NCI-H1436 (cell line): ENCODE results near the gene ABCA9.

Source experiments
- DNase-seq: peaks from one replicate; lab custom pipeline; 2025; lab: John Stamatoyannopoulos, UW

The ABCA9 gene

DNA sequence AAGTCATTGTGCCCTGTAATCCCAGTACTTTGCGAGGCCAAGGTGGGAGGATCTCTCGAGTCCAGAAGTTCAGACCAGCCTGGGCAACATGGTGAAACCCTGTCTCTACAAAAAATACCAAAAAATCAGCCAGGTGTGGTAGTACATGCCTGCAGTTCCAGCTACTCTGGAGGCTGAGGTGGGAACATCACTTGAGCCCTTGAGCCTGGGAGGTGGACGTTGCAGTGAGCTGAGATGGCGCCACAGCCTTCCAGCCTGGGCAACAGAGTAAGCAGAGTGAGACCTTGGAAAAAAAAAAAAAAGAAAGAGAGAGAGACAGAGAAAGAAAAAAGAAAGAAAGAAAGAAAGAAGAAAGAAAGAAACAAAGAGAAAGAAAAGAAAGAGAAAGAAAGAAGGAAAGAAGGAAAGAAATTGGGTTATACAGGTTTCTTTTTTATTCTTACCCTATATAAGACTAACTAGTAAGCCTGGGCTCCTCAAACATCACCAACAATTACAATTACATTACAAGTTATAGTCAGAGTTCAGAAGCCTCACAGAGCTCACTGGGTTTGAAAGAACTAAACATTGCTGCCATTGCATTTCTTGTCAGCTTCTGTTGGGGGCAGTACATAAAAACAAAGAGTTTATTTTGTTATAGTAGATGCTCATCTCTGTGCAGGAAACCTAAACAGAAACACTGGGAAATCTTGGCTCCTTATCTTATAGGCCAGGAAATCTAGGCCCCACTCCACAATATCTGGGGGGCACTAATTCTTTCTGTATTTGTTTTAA, 6.7 kb upstream of the ABCA9 start:
- no peak for DNase-seq

DNA sequence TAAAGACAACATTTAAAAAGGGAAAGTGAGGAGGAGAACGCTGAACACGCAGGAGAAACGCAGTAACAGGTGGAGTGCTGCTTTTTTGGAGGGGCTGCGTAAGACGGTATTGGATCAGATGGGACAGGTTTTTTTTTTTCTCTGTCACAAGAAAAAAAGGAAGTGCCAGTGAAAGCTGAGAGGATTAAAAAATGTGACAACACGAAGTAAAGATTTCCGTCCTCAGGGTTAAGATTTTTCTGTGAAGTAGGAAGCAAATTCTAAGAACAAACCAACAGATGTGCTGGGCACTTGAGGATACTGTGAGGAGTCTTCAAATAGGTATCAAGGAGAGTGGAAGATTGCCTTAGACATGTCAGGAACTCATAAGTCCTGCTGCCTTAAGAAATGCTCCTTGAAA, 5.8 kb upstream of the ABCA9 start:
- DNase-seq = no peak

DNA sequence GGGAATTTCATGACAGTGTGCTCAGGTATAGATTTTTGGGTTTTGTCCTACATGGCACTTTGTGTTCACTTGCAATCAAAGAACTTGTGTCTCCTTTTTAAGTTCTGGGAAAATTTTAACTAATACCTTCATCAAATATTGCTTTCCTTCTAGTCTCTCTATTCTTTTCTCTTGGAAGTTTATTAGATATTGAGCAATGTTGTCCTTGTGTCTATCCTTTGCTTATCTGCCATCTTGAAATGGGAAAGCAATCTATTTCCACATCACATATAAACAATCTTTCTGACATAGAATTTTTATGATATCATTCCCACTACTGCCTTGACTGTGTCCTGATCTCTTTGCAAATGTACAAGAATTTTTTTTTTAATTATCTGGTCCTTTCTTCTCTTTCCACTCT, 4.4 kb upstream of the ABCA9 start:
- no peak for DNase-seq

DNA sequence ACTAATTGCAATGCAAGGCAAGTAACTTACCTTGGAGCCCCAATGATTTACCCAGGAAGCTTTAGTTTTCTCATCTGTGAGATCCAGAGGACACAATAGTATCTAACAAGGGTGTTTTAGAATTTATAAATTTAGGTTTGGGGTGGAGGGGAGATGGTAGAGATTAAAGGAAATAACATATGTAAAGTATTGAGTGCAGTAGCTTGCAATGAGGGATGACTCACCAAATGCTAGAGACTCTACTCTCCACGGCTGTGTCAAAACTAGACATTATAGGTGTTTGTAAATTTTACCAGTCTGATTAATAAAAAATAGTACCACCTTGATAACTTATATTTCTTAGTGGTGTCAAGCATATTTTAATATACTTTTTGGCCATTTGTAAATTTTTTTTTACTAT, 3.7 kb upstream of the ABCA9 start:
- no peak for DNase-seq

DNA sequence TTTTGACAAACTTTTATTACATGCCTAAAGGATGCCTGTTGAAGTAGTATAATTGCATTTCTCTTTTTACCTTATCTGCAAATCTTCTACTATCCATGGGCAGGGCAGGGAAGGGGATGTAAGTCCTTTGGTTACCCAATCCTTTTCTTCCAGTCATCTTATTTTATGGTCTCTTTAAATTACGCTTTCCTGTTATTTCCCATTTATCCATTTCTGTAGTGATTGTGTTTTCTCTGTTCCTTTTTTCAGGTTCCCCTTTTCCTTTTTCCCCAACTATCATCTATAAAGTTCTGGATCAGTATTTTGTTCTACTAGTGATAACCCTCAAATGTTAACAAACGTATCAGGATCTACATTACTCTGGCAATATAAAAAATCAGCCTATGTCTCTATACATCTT, 3.3 kb upstream of the ABCA9 start:
- no peak for DNase-seq

DNA sequence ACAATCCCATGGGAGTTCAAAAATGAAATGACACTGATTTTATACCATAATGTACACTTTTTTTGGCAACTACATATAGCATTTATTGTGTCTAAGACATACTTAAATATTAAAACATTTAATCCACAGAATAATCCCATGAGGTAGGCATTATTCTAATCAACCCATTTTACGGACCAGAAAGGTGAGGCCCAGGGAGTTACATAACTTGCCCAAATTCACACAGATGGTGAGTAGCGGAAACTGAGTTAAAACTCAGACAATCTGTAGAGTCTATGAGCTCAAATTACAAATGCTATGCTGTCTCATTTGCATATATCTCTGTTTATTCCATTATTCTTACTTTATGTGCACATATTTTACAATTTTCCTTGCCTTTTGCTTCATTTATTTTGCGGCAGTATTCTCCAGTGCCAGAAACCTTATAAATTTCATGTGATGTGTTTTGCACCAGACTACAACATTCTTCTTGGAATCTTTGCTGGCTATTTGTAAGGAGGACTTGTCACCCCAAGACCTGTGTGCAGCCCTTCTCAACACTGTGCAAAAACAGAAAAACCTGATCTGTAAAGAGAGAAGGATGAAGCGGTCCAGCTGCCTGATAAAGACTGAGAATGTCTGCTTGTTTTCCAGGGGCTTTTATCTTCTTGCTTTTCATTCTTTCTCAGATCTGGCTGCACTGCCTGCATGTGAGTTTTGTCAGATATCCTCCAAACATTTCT, 2.3 kb upstream of the ABCA9 start:
- no peak for DNase-seq

DNA sequence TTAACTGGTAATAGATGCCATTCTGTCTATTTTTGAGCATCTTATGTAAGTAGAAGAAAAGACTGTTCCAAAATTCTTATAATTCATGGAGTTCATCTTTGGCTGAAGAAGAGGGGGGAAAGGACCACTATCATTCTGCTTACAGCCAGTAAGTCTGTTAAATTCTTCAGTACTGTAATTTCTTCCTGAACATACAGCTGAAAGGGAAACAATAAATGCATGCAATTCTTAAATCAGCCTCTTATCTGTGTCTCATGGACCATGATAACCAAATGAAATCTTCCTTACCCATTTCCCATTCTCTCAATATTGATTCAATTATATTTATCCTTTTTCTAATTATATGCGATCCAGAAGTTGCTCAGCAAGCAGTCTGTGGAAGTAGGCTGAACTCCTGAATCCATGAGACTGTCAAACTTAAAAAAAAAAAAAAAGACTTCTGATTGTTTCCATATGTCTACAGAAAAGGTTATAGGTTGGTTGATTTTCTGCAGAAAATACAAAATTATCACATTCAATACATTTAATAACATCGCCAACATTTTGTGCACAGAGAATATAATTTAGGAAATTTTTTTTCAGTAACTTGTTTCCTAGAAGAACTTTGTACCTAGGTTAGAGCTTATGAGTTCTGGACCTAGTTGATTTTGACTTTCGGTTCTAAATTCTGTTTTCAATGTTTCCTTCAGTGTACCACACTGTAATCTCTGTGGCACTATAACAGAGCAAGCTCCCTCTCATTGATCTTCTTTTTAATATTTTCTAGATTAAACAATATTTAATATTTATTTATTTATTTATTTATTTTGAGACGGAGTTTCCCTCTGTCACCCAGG, 1.2 kb upstream of the ABCA9 start:
- DNase-seq = no peak

DNA sequence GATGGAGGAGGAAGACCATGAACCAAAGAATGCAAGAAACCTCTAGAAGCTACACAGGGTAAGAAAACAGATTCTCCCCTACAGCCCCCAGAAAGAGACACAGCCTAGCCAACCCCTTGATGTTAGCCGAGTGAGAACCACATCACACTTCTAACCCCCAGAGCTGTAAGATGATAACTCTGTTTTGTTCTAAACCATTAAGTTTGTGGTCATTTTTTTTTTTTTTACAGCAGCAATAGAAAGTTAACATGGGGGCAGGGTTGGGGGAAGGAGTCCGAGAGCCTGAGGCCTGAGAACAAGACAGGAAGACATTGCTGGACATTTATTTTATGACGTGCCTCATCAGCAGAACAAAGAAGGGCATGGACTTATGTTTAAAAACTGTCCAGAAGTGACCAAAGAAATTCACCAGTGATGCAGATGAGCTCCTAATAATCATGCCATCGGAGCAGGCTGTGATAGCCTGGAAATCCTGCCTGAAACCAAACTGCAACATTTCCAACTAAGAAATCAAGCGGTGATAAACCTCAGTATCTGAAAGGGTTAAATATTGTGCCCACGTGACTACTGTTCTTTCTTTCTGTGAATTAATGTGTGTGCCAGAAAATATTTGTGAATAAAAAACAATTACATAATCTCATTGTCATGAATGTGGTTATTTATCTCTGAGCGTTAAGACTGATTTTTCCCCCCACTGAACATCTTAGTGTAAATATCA, 1.1 kb downstream of the ABCA9 start:
- no peak for DNase-seq

DNA sequence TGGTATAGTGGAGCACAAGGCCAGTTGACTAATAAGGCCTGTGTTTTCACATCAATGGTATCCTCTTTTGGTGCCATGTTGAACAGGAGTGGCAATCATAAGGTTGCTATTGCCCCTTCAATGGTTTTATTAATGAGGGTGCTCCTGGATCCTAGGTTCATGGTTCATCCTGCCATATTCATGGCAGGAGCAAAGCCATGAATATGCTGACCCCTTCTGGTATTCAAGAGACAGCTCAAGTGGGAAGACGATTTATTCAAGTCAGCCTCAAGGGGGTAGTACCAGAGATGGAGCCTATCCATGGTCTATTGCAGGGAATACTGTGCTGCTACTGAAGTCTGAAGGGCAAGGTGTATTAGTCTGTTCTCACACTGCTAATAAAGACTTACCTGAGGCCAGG, 2.6 kb downstream of the ABCA9 start:
- DNase-seq = no peak

DNA sequence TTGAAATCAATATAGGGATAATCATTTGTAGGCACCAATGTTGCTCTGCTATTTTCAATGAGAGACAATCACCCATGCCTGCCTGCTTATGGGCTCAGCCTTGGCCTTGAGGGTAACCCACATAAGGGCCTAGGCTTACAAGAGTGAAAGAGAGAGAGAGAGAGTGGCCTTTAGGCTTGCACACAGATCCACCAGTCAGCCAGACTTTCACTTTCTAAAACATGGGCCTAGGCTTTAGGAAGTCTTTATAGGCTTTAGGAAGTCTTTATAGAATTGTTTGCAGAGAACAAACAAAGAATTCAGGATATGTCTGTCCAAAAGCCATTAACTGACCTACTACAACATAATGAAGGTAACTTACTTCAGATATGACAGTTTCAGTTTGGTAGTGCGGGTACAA, 3.4 kb downstream of the ABCA9 start:
- DNase-seq = no peak

DNA sequence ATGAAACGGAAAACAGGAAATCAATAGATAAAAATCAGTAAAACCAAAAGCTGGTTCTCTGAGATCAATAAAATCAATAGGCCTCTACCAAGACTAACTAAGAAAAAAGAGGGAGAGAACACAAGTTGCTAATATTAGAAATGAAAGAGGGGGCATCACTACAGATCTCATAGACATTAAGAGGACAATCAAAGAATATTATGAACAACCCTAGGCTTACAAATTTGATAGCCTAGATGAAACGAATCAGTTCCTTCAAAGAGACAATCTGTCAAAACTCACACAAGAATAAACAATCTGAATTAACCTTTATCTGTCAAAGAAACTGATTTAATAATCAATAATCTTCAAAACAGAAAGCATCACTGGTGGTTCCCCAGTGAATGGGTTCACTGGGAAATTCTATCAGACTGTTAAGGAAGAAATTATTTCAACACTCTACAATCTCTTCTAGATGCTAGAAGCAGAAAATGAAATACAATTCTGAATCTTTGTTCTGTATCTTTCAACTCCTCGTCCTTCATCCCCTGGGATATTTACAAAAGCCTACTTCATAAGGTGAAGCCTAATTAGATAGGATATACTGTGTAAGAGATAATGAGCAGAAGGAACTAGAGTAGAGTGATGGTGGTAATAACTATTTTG, 4.4 kb downstream of the ABCA9 start:
- DNase-seq = no peak

DNA sequence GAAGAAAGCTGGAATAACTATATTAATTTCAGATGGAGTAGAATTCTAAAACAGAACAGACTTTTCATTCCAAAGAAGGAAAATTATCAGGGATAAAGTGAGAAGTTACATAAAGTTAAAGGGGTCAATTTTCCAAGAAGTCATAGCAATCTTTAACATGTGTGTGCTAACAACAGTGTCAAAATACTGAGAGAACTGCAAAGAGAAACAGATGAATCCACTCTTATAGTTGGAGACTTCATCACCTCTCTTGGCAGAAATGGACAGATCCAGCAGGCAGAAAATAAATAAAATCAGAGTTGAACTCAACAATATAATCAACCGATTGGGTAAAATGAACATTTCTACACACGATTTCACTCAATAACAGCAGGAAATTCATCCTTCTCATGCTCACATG, 5.4 kb downstream of the ABCA9 start:
- no peak for DNase-seq

DNA sequence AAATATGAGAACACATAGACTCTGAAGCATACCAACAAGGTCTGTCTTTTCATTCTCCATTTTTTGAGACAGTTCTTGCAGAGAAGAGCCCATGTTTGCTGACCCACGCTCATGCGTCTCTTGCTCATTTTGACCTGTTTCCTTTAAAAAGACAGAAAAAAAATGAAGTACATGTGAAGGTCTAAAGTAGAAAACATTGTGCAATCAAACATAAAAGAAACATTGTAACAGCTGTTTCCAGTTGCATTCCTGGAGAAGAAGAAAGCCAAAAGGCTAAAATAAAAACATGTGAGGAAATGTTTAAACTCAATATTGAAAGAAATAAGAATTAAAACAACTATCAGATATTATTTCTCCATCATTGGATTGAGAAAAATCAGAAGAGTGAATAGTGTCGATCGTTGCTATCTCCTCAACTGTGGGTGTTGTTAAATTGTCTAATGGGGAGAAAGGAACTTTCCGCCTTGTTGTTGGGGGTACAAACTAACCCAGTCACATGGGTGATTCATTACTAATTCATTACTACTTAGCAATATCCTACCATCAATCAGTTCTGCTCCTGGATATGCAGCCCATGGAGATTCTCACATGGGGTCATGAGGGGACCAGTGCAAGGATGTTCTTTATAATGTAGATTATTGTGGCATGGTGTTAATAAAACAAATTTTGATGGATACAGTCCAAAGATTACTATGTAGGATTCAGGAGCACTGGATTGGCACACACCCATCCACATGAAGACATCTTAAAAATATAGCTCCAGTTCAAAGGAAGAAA, 9.5 kb downstream of the ABCA9 start:
- DNase-seq = no peak

DNA sequence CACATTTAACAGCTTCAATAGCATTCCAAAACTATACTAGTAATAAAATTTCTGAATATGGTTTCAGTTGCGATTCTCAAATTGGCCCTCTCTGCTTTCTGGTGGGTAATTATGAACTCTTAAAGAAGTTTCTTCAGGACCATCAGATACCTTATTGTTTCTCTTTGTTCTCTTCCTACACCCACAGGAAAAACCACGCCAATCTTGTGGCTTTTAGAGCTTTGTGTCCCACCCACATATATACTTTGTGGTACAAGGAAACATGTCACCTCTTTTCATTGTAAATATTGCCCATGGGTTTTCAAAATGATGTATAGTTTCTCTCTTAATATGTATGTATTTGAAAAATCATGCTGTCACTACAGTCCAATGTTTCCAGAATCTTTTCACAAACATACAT, 12.1 kb downstream of the ABCA9 start:
- DNase-seq = no peak

DNA sequence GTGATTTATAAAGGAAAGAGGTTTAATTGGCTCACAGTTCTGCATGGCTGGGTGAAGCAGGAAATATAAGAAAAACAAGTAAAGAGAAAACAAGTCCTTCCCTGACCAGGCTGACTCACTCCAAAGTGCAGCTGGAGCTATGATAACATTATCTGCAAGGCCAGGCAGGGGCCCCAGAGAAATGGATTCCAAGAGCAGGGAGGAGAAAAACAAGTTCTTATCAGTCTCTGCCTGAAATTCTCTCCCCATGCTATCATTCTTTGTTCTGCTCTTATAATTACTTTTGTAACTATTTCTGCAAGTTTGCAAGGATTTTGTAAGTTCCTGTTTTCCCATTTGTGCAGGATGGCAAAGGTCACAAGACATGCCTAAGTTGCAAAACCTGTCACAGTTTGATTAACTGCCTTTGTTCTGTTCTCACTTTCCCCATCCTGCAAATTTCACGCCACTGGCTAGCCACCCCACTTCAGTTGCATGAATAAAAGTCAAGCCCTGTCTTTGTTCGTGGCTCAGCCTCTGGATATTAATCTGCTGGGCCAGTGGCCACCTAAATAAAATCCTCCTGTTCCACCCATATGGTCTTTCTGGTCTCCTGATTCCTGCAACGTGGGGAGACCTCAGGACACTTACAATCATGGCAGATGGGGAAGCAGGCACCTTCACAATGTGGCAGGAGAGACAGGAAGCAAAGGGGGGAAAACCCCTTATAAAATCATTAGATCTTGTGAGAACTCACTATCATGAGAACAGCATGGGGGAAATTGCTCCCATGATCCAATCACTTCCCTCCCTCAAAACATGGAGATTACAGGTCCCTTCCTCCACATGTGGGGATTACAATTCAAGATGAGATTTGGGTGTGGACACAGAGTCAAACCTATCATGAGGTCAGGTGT, 13.1 kb downstream of the ABCA9 start:
- no peak for DNase-seq

DNA sequence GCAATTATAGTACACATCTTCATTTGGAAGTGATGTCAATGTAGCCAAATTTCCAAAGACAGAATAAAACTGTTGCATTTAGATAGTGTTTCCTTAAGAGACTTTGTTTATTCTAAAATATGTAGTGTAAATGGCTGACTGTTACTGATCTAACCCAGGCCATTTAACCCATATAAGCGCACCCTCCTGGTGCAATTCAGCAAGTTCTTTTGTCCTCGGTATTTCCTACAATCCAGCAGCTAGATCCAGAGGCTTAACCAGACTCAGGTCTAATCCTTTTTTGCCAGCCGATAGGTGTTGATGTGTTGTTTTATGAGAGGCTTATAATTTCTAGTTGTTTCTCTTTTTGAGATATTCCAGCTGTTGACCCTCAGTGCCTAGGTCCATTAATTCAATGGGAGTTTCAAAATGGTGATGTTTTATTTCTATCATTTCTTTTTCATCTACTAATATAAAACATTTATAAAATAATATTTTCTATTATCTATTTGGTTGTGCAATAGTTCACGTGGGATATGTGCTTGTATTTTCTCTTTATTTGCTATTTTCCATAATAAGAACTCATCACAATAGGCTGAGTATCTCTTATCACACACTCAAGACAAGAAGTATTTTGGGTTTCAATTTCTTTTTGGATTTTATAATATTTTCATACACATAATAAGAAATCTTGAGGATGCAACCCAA, 14.5 kb downstream of the ABCA9 start:
- no peak for DNase-seq

DNA sequence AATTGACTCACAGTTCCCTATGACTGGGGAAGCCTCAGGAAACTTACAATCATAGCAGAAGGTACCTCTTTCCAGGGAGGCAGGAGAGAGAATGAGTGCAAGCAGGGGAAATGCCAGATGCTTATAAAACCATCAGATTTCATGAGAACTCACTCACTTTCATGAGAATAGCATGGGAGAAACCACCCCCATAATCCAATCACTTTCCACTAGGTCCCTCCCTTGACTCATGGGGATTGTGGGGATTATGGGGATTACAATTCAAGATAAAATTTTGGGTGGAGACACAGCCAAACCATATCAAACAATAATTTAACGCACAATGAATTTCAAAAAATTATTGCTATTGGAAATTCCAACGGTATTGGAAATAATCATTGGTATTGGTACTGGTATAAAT, 15.1 kb downstream of the ABCA9 start:
- DNase-seq = no peak

DNA sequence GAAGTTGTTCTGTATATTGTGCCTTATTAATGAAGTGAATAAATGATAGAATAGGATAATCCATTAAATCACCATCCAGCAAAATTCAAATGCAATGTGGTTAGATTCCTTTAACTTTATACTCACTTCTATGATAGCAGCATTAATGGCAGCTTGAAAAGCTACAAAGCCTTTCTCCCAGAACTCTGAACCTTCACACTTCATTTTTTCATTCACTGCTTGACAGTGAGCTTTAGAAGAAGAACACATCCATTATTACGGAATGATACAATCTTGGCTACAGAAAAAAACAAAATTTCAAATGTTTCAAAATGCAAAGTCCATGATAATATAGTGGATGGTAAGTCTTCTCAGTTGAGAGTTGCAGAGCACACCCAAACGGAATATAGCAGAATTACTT, 16.4 kb downstream of the ABCA9 start:
- no peak for DNase-seq

DNA sequence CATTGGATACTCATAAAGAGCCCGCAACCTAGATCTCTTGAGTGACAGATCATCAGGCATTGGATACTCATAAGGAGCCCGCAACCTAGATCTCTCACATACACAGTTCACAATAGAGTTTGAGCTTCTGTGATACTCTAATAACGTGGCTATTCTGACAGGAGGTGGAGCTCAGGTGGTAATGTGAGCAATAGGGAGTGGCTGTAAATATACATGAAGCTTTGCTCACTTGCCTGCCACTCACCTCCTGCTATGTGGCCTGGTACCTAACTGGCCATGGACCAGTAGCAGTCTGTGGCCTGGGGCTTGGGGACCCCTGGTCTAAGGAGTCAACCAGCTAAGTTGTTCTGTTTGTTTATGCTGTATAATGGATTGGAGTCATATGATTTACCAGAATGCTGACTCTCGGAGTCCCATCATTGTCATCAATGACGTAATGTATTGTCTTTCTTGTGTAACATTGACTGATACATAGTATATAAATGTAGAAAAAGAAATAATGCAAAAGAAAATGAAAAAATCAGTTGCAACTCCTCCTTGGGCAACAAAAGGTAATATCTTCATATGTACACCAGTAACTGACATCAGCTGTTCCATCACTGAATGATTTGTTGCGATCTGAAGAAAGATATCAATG, 17.5 kb downstream of the ABCA9 start:
- no peak for DNase-seq
